ENCODE results near the gene RAB24.

The RAB24 gene

DNA sequence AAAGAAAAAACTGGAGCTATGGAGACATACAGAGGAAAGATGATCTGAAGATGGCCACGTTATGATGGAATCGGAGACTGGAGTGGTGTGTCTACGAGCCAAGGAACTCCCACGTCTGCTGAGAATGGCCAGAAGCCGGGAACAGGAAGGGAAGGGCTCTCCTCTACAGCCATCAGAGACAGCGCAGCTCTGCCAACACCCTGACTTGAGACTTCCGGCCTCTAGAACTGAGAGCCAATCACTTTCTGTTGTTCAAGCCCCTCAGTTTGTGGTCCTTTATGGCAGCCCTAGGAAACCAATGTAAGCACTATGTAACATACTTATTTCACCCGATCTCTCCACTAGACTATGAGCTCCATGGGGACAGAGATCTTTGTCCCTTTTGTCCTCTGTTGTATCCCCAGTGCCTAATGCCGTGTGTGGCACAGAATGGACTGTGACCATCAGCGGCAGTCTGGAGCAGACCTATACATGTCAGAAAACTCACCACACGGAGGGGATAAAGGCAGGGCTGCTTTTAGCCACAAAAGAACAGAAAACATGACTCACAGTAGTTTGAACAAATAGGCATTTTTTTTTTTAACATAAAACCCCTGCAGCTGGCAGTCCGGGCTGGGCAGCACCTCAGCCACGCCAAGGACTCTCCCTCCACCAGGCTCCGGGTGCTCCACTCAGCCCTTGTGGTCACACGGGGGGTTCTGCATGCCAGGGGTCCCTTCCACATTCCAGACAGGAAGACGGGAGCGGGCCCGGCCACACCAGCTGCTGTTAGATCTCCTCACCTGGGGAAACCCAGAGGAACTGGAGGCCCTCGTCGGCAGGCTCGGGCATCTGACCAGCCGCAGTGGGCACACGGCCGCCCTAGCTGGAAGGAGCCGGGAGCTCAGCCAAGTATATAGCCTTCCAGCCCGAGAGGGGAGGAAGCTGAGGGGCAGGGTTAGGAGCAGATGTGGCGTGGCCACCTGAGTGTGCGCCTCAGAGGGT is 24.3 kb upstream of the RAB24 start:
- no peak for DNase-seq (ENCODE audit: low read depth in 1 of 2, low spot score in 1 of 2)
- H3K4me3 ChIP-seq (replicated peaks; ENCODE audit: insufficient read depth, low read length), result no peak overlapping the region
- no peaks in the 10 kb centered on the region for H3K27me3 ChIP-seq (ENCODE audit: insufficient read depth, poor library complexity, severe bottlenecking)
- no peak for TF ChIP-seq REST (IDR thresholded peaks at IDR 0.05; ENCODE audit: insufficient replicate concordance, low read depth)
- no peak for TF ChIP-seq GABPA (IDR thresholded peaks at IDR 0.05; ENCODE audit: low read depth)
- TF ChIP-seq CTCF (IDR thresholded peaks at IDR 0.05; ENCODE audit: insufficient read depth, low read length), result no peak
- TF ChIP-seq SPI1 (IDR thresholded peaks at IDR 0.05; ENCODE audit: borderline replicate concordance, low read depth), result no peak
- no peak for TF ChIP-seq POLR2AphosphoS5 (IDR thresholded peaks at IDR 0.05; ENCODE audit: low read depth)
- H3K27ac ChIP-seq (replicated peaks), result no peak overlapping the region

- DNase-seq (ENCODE audit: low read depth in 1 of 2, low spot score in 1 of 2), result no peak
- TF ChIP-seq SPI1 (IDR thresholded peaks at IDR 0.05; ENCODE audit: borderline replicate concordance, low read depth), result no peak
- no peak for TF ChIP-seq CTCF (IDR thresholded peaks at IDR 0.05; ENCODE audit: insufficient read depth, low read length)
- TF ChIP-seq POLR2AphosphoS5 (IDR thresholded peaks at IDR 0.05; ENCODE audit: low read depth), result no peak
- no peak for TF ChIP-seq GABPA (IDR thresholded peaks at IDR 0.05; ENCODE audit: low read depth)
- TF ChIP-seq REST (IDR thresholded peaks at IDR 0.05; ENCODE audit: insufficient replicate concordance, low read depth), result no peak
- Histone ChIP-seq H3K27me3 (ENCODE audit: insufficient read depth, poor library complexity, severe bottlenecking) (no peaks in the 10 kb centered on the region), H3K4me3 (replicated peaks; ENCODE audit: insufficient read depth, low read length) (no peak overlapping the region), H3K27ac (replicated peaks) (no peak overlapping the region)
Observed at GRCh38 chr5:177325868-177326381, 22.4 kb upstream of the RAB24 start.

- H3K4me3 ChIP-seq (replicated peaks; ENCODE audit: insufficient read depth, low read length), result no peak overlapping the region
- TF ChIP-seq SPI1 (IDR thresholded peaks at IDR 0.05; ENCODE audit: borderline replicate concordance, low read depth), result peak; percentile 99
- TF ChIP-seq REST (IDR thresholded peaks at IDR 0.05; ENCODE audit: insufficient replicate concordance, low read depth), result no peak
- peak in 1 of 2 experiments; percentile 75 for DNase-seq (ENCODE audit: low read depth in 1 of 2, low spot score in 1 of 2)
Observed at GRCh38 chr5:177320879-177321278, 17.4 kb upstream of the RAB24 start.

More at GRCh38 chr5:177320879-177321278, 17.4 kb upstream of the RAB24 start:
- Histone ChIP-seq H3K27ac (replicated peaks) (no peak overlapping the region), H3K27me3 (ENCODE audit: insufficient read depth, poor library complexity, severe bottlenecking) (no peaks in the 10 kb centered on the region)

All from HL-60 (cell line).